MM.1S (cell line): ENCODE data around the gene VPS13C.

Source experiments
- EZH2 ChIP-seq: fragments of 300-600 bp; sonication (generic); optimal IDR thresholded peaks from 2 replicates; pipeline ENCODE3; 2017; ENCODE audit warnings: low read depth, mild to moderate bottlenecking, antibody characterized with exemption, low read length, mixed read lengths
- EZH2phosphoT487 ChIP-seq: fragments of 300-600 bp; sonication (generic); IDR thresholded peaks from 2 replicates; pipeline ENCODE4 v1.6.1; 2018; ENCODE audit warnings: antibody characterized with exemption, low read length
- TF ChIP-seq, protein P1 (sequence below): fragments of 300-600 bp; sonication (generic); IDR thresholded peaks from 2 replicates; pipeline ENCODE4 v1.5.1; 2016; ENCODE audit warnings: antibody characterized with exemption, low read length, mixed read lengths

GRCh38 chr15:62093809-62094208 lies 33.6 kb upstream of the VPS13C start:
- TF ChIP-seq, protein P1, sequence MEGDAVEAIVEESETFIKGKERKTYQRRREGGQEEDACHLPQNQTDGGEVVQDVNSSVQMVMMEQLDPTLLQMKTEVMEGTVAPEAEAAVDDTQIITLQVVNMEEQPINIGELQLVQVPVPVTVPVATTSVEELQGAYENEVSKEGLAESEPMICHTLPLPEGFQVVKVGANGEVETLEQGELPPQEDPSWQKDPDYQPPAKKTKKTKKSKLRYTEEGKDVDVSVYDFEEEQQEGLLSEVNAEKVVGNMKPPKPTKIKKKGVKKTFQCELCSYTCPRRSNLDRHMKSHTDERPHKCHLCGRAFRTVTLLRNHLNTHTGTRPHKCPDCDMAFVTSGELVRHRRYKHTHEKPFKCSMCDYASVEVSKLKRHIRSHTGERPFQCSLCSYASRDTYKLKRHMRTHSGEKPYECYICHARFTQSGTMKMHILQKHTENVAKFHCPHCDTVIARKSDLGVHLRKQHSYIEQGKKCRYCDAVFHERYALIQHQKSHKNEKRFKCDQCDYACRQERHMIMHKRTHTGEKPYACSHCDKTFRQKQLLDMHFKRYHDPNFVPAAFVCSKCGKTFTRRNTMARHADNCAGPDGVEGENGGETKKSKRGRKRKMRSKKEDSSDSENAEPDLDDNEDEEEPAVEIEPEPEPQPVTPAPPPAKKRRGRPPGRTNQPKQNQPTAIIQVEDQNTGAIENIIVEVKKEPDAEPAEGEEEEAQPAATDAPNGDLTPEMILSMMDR = no peak
- TF ChIP-seq EZH2 = no peak
- no peak for TF ChIP-seq EZH2phosphoT487
